ENCODE data around the gene PRR5.

GRCh38 chr22:44677353-44677840 is 24.6 kb upstream of the PRR5 start:
- TF ChIP-seq CTCF (IDR thresholded peaks at IDR 0.05) = no peak
- TF ChIP-seq POLR2AphosphoS5 (IDR thresholded peaks at IDR 0.05) = no peak
